Activated CD4-positive, alpha-beta T cell treated with anti-CD3 and anti-CD28 coated beads, Interleukin-10, Interleukin-2, amounts not matched to agents 100 ng/mL and 50 ng/mL, durations not matched to agents 16 hours and 8 hours (primary cell): Measurements from ENCODE around the gene IFT80.
A peak's percentile ranks its signal among the peaks of the same experiment; 100 is the strongest.
"Not testable (repeated sequence)": the region's sequence is repeated elsewhere in the genome, so short reads cannot be mapped to it uniquely, and the experiment has no call there.

Experiments used
- DNase-seq: peaks from one replicate; pipeline ENCODE4 v3.0.0-alpha.2; 2020

The IFT80 gene

GRCh38 chr3:160400030-160400701, 1.1 kb upstream of the IFT80 start:
- DNase-seq, result peak; percentile 50

GRCh38 chr3:160398820-160399124, 253 bp downstream of the IFT80 start:
- no peak for DNase-seq

GRCh38 chr3:160395297-160395696, 3.7 kb downstream of the IFT80 start:
- no peak for DNase-seq

- DNase-seq, result no peak
Observed at GRCh38 chr3:160394009-160394392, 5.0 kb downstream of the IFT80 start.

GRCh38 chr3:160393346-160394008, 5.5 kb downstream of the IFT80 start:
- no peak for DNase-seq

GRCh38 chr3:160392798-160393197, 6.2 kb downstream of the IFT80 start:
- no peak for DNase-seq

GRCh38 chr3:160390565-160391138, 8.4 kb downstream of the IFT80 start:
- DNase-seq, result no peak

GRCh38 chr3:160384639-160385318, 14.2 kb downstream of the IFT80 start:
- DNase-seq, result no peak

- no peak for DNase-seq
Observed at GRCh38 chr3:160381470-160381869, 17.6 kb downstream of the IFT80 start.

GRCh38 chr3:160379628-160380214, 19.3 kb downstream of the IFT80 start:
- DNase-seq, result no peak

GRCh38 chr3:160378331-160379109, 20.5 kb downstream of the IFT80 start:
- no peak for DNase-seq

- DNase-seq, result no peak
Observed at GRCh38 chr3:160376681-160377080, 22.3 kb downstream of the IFT80 start.

GRCh38 chr3:160374925-160375324, 24.1 kb downstream of the IFT80 start:
- no peak for DNase-seq

- DNase-seq, result no peak
Observed at GRCh38 chr3:160374472-160374871, 24.6 kb downstream of the IFT80 start.

- no peak for DNase-seq
Observed at GRCh38 chr3:160373655-160374054, 25.4 kb downstream of the IFT80 start.

- DNase-seq, result no peak
Observed at GRCh38 chr3:160372780-160373179, 26.2 kb downstream of the IFT80 start.

GRCh38 chr3:160370987-160371857, 27.8 kb downstream of the IFT80 start:
- no peak for DNase-seq

GRCh38 chr3:160369784-160370183, 29.2 kb downstream of the IFT80 start:
- no peak for DNase-seq

- DNase-seq, result no peak
Observed at GRCh38 chr3:160368804-160369203, 30.2 kb downstream of the IFT80 start.

- DNase-seq, result no peak
Observed at GRCh38 chr3:160365869-160366522, 33.0 kb downstream of the IFT80 start.

GRCh38 chr3:160362896-160363295, 36.1 kb downstream of the IFT80 start:
- not testable (repeated sequence) for DNase-seq
